Germinal center (tissue), 1 donor: ENCODE measurements around the gene USF1.
A peak's percentile ranks its signal among the peaks of the same experiment; 100 is the strongest.

Experiments
- DNase-seq: peaks from one replicate; pipeline ENCODE4 v3.0.0; 2012; ENCODE audit warnings: mixed read lengths, low spot score

Gene USF1, protein sequence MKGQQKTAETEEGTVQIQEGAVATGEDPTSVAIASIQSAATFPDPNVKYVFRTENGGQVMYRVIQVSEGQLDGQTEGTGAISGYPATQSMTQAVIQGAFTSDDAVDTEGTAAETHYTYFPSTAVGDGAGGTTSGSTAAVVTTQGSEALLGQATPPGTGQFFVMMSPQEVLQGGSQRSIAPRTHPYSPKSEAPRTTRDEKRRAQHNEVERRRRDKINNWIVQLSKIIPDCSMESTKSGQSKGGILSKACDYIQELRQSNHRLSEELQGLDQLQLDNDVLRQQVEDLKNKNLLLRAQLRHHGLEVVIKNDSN

DNA sequence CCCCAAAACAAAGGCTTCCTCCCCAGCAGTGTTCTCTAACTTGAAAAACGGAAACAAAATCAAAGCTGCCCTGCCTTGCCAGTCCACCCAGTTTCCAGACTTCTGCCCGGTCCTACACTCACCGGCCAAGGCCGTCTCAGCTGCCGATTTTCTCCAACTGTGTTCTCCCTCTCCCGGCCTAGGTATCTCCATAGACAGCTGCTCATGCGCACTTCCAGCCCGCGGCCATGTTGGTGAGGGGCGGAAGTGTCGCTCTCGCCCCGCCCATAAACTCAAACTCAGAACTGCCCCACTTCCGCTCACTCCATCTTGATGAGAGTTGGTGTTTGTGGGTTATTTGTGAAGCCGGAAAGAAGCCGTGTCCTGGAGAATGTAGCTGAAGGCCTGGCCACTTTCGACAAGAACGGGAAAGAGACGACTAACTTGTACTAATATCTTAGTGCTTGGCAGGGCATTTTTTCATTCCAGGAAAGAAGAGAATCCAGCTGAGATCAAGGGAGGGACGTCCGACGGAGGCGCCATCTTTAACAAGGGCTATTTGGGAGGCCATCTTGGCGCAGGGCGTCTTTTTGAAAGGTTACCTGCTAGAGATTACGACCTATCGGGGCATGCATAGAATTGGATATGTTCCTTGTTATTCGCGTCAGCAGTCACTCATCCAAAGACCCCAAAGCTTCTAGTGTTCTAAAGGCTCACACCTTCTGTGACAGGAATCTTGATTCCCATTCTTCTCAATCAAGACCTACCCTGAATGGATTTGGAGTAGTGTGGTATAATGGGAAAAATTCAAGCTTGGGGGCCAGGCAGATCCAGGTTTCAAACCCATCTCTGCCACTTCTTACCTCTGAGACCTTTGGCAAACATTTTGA, at the start of gene USF1:
Gene USF1 (minus strand): TSS at position 242 of the 869 bp plus-strand sequence. CDS start 2,702 bp downstream, outside the sequence.
- DNase-seq: peak; percentile 91

DNA sequence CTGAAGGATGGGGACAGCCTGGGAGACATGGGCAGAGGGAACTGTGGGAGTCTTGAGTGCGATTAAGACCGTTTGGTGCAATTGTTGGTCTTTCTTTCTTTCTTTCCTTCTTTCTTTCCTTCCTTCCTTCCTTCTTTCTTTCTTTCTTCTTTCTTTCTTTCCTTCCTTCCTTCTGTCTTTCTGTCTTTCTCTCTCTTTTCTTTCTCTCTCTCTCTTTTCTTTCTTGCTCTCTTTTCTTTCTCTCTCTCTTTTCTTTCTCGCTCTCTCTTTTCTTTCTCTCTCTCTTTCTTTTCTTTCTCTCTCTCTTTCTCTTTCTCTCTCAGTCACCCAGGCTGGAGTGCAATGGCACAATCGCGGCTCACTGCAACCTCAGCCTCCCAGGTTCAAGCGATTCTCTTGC, 49.5 kb upstream of the USF1 start:
- no peak for DNase-seq

DNA sequence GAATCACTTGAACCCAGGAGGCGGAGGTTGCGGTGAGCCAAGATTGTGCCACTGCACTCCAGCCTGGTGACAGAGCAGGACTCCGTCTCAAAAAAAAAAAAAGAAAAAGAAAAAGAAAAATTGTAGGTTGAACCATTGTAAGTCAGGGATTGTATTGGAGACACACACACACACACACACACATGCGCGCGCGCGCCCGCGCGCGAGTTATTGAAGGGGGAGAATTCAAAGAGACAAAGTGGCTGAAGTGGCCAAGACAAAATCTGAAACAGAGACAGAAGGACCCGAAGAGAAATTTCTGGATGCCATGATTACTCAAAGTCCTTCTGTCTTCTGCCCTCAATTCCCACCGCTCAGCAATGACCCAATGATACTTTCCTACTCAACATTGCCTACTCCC, 48.7 kb upstream of the USF1 start:
- no peak for DNase-seq

DNA sequence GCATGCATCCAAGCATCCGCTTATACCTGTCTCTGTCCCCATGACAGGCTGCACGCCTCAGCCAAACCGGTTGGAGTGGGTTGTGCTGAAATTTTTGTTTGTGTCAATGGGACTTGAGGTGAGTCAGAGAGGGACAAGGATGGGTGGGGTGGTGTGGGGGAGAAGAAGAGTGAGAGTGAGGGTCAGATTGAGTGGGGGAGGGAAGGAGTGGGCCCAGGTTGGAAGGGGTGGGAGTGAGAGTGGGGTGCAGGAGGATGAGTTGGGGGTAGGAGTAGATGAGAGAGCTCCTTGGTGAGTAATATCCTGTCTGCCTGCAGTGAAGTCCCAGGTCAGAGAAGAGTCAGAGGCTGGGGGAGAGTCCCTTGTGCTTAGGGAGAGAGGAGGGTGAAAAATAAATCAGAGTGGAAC, 46.8 kb upstream of the USF1 start:
- DNase-seq: no peak

DNA sequence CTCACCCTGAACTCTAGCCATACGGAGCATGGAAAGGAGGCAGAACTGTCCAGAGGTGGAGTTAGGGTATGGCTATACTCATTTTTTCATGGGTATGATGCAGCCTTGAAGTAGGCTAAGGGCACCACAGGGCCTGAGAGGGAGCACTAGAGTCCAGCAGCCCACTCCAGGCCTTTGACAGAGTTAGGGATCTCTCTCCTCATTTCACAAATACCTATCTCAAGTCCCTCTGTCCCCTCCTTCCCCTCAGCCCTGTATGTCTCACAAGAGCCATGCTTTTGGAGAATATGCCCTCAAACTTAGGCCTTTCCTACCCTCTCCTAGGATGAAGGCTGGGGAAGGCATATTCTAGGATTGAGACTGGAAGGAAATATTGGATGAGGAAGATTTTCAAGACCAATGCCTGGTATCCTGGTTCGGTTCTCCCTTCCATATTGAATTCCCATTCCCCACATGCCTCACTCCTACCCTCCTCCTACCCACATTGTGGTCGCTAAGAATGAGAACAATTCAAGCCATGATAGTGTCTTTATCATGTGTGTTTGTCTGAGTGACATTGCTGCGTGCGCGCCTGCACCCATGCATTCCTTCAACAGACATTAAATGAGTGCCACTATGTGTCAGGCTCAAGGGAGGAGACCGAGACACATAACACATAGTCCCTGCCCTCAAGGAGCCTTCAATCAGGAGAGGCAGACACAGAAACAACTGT, 46.2 kb upstream of the USF1 start:
- no peak for DNase-seq

DNA sequence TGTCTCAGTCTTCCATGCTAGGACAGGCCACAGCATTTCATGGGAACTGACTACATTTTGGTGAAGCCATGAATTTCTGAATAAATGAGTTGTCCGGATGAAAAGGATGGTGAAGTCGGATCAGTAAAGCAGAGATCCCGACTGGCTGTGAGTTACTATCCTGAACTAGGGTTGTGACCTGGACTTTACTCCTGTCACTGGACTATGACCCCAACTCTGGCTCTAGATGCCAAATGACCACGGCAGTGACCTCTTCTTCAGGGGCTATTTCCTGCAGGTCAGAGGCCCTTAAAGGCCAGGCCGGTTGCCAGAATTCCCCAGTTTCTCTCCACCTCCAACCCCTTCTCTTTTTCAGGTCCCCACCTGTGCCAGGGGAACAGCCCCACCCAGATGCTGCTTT, 45.3 kb upstream of the USF1 start:
- no peak for DNase-seq

DNA sequence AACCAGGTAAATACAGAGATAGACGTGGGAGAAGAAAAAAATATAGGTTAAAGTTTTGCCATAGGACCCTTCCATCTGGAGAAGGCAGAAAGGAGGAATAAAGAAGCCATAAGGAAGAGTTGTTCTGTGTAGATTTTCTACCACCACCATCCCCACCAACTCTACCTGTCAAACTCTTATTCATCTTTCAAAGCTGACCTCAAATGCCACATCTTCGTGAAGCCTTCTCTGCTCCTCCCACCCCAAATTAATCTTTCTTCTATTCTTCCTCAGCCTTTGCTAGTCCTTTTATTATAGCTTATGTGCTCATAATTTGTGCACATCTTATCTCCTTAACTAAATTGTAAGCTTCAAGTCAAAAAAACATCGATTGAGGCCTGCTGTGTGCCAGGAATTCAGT, 44.8 kb upstream of the USF1 start:
- DNase-seq: no peak

DNA sequence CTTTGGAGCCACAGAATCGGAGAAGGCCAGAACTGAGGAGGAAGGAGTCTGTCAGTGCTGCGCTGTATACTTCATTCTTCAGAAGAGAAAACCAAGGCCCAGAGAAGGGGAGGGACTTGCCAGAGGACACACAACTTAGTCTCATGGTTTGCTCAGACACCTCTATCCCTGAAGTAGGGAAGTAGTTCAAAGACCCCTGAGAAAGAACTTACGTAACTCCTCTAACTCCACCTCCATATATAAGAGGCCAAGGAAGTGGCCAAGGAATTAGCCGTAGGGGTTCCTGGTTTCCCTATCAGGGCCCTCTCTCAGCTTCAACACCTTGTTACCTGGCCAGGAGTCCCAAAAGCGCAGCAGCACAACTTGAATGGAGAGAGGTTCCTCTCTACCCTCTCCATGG, 44.2 kb upstream of the USF1 start:
- DNase-seq: no peak

DNA sequence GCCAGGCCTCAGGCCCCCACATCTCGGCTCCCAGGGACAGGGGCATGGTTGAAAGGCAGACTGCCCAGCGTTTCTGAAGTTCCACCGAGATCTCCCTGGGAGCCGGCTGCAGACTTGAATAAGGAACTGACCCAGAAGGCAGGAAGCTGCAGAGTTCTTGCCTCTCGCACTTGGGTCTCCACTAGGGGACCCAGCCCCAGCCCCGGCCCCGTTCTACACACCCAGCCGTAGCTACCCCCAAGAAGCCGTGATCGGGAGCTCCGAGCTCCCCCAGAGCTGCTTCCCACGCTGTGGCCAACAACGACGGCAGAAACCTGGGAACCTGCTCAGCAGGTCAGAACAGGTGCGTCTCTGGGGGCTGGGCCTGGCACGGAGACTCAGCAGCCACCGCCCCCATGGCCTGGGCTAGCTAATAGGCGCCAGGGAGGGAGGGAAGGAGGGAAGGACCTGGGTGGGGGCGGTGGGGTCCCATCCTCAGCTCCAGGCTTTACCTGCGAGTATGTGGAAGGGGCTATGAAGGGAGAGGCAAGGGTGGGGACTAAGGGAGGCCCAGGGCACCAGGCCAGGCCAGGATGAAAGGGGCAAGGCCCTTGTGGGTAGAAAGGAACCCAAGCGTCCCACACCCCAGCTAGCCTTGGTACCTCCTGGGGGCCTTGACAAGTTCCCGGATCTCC, 43.6 kb upstream of the USF1 start, which contains the start of gene NECTIN4:
Gene NECTIN4 (minus strand): TSS at position 308 of the 674 bp plus-strand sequence. CDS start 262 bp downstream, at position 46.
- DNase-seq: no peak

DNA sequence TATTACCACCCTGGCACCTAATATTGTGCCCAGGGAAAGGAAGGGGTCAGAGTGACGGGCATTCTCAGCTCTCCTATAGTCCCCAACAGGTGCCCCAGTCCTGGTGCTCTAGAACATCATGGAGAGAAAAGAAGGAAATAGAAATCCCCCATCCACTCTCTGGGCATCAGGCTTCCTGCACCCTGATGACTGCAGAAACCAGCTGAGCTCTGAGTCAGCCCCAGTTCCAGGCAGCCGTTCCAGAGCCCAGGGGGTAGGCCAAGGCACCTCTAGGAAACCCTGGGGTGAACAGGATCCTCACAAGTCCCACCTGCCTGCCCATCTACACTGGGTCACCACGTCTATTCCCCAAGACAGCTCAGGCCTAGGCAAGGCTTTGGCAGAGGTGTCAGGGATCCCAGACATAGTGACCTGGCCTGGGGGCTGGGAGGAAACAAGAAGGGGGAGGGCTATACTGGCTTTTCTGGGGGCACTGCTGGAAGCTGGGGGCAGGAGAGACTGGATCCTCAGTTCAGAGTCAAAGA, 42.9 kb upstream of the USF1 start:
- no peak for DNase-seq

DNA sequence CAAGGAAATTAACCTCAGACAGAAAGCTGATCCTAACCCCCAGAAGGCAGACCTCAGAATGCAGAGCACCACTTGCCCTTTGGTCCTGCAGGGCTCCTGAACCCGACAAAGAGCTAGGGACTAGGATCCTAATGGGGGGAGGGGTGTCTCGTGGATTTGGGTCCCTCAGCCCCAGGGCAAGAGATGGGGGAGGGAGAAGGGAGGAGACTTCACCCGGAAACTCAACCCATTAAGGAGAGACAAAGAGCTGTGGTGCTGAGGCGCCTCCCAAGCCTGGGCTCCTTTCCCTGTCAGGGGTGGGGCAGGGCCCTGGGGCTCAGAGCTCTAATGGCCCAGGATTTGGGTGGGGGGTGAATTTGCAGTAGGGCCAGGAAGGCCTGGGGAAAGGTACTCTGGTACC, 40.7 kb upstream of the USF1 start:
- DNase-seq: no peak

DNA sequence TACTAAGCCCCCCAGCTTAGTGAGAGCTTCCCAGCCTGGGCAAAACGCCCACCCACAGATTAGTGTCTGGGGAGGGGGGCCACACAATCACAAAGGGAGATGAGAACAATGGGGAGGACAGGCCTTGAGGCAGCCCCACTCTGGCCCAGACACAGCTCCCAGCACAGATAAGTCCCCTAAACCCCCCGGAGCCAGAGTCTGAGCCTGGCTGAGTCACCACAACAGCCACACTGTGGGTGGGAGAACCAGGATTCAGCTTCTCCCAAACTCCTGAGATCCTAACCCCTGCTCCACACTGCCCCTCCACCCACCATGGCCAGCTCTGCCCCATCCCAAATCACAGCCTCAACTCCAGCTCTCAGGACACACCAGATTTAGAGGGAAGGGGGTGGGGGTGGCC, 39.4 kb upstream of the USF1 start:
- DNase-seq: no peak

DNA sequence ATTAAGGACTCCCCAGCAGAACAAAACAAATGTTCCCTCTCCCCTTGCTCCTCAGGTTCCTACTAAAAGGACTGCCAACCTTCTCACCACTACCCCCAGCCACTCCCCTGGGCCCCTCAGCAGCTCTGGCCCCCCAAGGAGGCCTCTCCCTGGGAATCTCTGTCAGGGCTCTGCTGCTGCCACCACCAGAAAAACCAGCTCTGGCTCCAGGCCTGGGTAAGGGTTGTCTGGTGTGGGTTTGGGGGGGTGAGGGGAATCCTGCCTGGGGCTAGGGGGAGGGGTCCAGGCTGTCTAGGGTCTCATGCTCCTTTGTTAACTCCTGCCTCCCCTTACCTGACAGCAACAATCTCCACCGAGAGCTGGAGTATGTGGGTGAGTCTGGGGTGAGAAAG, 38.8 kb upstream of the USF1 start:
- DNase-seq: no peak

DNA sequence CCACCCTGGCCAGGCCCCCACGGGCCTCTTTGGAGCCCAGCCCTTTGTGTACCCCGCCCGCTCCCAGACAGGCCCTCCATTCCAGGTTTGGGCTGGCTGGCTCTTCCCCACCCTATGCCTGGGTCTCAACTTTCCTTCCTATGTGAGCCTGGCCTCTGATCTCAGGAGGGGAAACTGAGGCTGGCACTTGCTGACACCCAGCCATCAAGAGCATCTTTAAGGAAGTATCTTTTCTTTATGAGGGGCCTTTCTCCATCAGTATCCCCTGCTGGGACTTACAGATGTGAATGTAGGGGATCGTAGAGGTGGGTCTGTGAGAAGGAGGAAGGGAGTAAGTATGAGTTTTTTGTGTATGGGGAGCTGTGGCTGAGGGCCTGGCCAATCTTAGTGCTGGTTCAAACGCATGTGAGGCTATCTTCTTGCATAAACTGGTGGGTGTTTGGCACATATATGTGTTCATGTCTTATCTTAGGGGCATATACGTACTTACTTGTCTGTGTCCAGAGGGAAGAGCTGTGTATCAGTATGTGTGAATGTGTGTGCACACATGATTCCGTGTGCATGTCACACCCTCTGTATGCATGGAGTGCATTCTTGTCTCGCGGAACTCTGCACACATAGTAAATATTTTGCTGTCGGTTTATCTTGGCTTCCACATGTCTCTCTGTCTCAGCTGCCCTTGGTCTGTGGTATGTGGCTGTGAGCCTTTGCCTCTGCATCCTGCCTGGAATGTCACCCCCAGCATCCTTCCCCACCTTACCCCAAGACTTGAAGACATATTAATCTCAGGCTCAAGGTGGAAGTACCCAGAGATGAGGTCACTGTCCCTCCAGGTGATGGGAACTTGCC, 38.2 kb upstream of the USF1 start:
- no peak for DNase-seq

DNA sequence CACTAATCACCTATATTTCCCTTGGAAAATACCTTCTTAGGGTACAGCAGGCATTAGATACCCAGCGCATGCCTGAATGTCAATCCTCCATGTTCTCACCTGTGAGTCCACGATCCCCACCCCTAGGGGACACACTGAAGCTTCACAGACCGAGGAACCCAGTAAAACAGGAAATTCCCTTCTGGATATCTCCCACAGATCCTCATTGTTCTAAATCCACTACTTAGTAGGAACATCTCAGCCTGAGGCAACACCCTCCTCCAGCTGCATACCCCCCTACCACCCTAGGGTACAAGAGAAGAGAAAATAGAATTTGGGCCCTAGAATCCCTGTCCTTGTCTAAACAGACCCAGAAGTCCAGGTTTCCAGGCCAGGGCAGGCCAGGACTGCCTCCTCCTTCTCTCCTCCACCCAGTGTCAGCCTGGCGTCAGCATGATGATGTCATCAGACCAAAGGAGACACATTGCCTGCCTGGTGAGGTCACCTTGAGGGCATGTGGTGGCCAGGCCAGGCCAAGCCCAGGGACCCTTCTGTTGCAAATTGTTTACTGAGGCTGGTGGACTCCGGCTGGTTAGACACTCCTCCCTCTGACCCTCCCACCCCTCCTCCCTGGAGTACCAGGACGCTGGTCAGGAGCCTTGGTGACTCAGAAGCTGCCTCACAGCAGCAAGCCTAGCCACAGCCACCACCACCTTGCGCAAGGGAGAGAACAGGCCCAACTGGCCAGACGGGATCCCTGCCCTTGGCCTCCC, 37.4 kb upstream of the USF1 start:
- DNase-seq: no peak

DNA sequence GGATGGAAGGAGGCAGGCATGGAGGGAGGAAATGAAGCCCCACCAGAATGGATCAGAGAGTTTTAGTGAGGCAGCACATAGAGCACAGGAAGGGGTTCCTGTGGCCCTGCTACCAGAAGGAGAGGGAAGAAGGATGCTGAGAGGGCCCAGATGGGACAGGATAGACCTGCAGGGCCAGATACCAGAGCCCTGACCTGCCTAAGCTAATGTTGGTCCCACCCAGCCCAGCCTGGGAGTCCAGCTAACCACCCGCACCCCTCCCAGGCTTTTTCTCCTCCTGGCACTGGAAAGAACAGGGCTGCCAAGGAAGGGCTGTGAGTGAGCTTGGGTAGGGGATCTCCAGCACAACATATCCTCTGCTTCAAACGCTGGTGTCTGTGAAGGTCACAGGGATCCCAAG, 36.7 kb upstream of the USF1 start:
- DNase-seq: no peak

DNA sequence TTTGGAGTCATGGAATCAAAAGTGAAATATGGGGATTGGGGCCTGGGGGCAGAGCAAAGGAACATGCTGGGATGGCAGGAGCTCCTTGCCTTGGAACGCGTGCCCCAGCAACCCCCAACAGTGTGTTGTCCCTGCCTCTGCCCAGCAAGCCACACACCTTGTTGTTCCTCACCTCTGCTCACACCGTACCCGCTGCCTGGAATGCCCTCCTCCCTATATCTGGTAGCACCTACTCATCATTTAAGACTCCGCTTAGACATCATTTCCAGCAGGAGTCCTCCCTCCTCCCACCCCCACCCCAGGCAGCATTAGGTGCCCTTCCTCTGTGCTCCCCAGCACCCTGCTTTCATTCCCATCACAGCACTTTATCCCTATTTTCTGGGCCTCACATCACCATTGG, 35.7 kb upstream of the USF1 start:
- no peak for DNase-seq

DNA sequence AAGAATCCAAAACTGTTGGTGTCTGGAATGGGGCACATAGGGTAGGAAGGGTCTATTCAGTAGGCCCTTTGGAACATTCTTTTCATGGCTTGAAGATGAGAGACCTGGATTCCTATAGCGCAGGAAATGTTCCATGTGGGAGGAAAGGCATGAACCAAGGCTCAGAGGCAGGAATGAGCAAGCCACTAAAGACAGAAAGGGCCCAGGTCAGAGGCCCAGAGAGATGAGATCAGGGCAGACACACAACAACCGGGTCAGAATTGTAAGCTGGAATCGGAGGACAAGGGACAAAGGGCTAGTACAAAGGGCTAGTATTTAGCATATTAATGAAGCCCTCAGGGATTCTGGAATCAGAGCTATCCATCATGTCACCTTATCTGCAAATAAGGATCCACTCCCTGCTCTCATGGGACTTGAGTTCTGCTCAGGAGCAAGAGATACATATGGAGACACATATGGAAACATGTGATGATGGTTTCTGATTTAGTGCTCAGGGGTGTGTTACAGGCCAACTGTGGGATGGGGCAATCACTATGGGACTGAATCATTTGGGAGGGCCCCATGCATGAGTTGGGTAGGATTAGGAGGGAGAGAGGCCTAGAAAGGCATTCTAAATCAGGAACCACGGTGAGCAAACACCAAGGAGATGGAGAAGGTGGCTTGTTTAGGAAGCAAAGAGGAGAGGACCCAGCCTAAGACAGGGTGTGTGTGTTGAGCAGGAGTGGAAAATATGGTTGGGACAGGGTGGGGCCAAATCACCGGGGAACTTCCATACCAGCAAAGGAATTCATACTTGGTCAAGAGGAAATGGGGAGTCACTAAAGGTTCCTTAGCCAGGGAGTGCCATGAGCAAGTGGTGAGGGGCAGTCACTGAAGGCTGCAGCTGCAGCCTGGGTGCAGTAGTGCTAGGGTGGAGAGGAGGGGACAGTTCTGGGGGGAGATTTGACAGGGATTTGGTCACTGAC, 34.9 kb upstream of the USF1 start:
- no peak for DNase-seq
